ENCODE data around the gene ST7.

DNA sequence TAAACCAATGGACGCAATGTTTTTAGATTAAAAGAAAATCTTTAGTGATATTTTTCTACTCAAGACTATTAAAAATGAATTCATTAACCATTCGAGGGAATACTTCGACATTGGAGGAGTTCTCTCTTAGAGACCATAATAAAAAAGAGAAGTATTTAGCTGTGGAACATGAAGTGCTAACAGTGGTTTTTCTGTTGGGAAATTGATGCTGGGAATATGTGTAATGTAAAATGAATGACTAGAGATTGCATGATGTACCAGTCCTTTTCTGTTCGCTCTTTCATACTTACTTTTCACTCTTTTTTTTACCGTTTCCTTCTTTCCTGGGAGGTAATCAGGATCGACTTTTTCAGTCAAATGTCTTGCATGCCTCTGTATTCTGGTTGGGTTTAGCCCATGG, 41.3 kb downstream of the ST7 start:
- no peak for TF ChIP-seq ZNF331 (CRISPR knock-in tag; IDR thresholded peaks at IDR 0.05; ENCODE audit: low read depth)
- TF ChIP-seq, protein P1, sequence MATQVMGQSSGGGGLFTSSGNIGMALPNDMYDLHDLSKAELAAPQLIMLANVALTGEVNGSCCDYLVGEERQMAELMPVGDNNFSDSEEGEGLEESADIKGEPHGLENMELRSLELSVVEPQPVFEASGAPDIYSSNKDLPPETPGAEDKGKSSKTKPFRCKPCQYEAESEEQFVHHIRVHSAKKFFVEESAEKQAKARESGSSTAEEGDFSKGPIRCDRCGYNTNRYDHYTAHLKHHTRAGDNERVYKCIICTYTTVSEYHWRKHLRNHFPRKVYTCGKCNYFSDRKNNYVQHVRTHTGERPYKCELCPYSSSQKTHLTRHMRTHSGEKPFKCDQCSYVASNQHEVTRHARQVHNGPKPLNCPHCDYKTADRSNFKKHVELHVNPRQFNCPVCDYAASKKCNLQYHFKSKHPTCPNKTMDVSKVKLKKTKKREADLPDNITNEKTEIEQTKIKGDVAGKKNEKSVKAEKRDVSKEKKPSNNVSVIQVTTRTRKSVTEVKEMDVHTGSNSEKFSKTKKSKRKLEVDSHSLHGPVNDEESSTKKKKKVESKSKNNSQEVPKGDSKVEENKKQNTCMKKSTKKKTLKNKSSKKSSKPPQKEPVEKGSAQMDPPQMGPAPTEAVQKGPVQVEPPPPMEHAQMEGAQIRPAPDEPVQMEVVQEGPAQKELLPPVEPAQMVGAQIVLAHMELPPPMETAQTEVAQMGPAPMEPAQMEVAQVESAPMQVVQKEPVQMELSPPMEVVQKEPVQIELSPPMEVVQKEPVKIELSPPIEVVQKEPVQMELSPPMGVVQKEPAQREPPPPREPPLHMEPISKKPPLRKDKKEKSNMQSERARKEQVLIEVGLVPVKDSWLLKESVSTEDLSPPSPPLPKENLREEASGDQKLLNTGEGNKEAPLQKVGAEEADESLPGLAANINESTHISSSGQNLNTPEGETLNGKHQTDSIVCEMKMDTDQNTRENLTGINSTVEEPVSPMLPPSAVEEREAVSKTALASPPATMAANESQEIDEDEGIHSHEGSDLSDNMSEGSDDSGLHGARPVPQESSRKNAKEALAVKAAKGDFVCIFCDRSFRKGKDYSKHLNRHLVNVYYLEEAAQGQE (IDR thresholded peaks at IDR 0.05; ENCODE audit: unreplicated experiment), result no peak
- TF ChIP-seq, protein P2, sequence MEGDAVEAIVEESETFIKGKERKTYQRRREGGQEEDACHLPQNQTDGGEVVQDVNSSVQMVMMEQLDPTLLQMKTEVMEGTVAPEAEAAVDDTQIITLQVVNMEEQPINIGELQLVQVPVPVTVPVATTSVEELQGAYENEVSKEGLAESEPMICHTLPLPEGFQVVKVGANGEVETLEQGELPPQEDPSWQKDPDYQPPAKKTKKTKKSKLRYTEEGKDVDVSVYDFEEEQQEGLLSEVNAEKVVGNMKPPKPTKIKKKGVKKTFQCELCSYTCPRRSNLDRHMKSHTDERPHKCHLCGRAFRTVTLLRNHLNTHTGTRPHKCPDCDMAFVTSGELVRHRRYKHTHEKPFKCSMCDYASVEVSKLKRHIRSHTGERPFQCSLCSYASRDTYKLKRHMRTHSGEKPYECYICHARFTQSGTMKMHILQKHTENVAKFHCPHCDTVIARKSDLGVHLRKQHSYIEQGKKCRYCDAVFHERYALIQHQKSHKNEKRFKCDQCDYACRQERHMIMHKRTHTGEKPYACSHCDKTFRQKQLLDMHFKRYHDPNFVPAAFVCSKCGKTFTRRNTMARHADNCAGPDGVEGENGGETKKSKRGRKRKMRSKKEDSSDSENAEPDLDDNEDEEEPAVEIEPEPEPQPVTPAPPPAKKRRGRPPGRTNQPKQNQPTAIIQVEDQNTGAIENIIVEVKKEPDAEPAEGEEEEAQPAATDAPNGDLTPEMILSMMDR (conservative IDR thresholded peaks at IDR 0.05; ENCODE audit: low read depth in 2 of 2), result no peak
- no peak for TF ChIP-seq EZH2phosphoT487 (IDR thresholded peaks at IDR 0.05; ENCODE audit: unreplicated experiment)
- TF ChIP-seq EZH2 (IDR thresholded peaks at IDR 0.05; ENCODE audit: low read depth, unreplicated experiment), result no peak
- no peak for TF ChIP-seq CREB1 (CRISPR knock-in tag; IDR thresholded peaks at IDR 0.05; ENCODE audit: low read depth)
